Right atrium auricular region (tissue), 2 donors: ENCODE measurements around the gene MYCN. TPM values are rescaled to one million over a fixed set of nuclear protein-coding genes. Genes with fewer than 3 reads are reported as not detected.

Source experiments
- DNase-seq: peaks from one replicate; pipeline ENCODE4 v3.0.0-alpha.2; 2019; ENCODE audit warnings: low spot score
- H3K27ac ChIP-seq, 2 donors: fragments of 200-600 bp; sonication (generic); 1 replicate in 1 of 2; 2 replicates in 1 of 2; pipeline ENCODE4 v1.5.1; 2016 to 2019
- H3K27me3 ChIP-seq, 2 donors: fragments of 200-600 bp; sonication (generic); one replicate each; pipeline versions ENCODE4 v1.5.1 to v1.6.0; 2017 to 2019
- H3K36me3 ChIP-seq: fragments of 200-600 bp; sonication (generic); one replicate; pipeline ENCODE4 v1.5.1; 2016
- H3K4me1 ChIP-seq, 2 donors: fragments of 200-600 bp; sonication (generic); one replicate each; pipeline versions ENCODE4 v1.5.1 to v1.6.0; 2017 to 2019
- H3K4me3 ChIP-seq, 2 donors: fragments of 200-600 bp; sonication (generic); 1 replicate in 1 of 2; 2 replicates in 1 of 2; pipeline ENCODE4 v1.5.1; 2017 to 2019; ENCODE audit warnings: mild to moderate bottlenecking in 1 of 2, moderate library complexity in 1 of 2
- H3K9me3 ChIP-seq, 2 donors: fragments of 200-600 bp; sonication (generic); one replicate each; pipeline ENCODE4 v1.5.1; 2019
- CTCF ChIP-seq, 2 donors: fragments of 200-600 bp; sonication (generic); IDR thresholded peaks; one replicate each; pipeline ENCODE4 v1.5.1; 2019; ENCODE audit warnings: antibody characterized with exemption in 2 of 2
- total RNA-seq, 2 donors: library from RNA; depleted of rRNA; stranded (reverse); fragments of >200 nt; gene quantifications; one replicate each; pipeline ENCODE4 v1.1.0, GENCODE V29; 2016

Gene MYCN
- total RNA-seq, 2 donors from 2014 or later: 0.30 to 0.63 TPM

DNA sequence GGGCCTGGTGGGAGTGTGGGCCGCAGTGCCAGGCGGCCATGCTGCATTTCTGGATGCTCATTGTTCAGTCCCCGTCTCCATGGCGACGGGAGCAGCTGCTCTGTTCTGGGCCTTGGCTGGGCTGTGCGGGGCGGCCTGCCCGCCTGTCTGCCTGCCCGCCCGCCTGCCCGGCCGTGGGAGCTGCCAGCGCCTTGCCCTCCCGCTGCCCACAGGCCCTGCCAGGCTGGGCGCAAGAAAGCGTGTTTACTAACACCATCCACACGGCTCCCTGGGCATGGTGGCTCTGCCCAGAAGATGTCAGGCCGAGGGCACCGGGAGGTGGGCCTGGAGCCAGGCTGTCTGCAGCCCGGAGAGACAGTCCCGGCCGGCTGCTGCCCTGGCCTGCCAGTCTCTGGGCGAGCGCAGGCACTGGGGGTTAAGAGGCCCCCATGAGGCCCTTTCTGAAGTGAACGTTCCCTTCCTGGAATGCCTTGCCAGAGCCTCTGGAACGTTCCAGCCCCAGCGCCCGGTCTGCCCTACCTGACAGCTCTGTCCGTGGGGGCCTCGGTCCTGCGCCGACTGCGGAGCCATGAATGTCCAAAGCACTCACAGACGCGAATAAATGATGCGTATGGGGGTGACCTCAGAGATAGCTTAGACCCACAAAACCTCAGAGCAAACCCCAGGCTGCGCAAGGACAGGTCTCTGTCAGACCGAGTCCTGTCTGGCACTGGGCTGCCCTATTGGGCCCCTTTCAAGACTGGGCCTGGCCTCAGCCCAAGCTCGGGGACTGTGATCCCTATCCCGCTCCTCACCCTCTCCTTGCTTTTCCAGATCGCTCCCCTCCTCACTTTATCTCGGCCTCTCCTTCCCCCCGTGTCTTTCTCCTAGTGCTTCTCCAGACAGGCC, 44.3 kb downstream of the MYCN start:
- H3K27ac ChIP-seq: no peak overlapping the region
- H3K4me3 ChIP-seq: no peak overlapping the region
- no peak for TF ChIP-seq CTCF (IDR thresholded peaks at IDR 0.05)

DNA sequence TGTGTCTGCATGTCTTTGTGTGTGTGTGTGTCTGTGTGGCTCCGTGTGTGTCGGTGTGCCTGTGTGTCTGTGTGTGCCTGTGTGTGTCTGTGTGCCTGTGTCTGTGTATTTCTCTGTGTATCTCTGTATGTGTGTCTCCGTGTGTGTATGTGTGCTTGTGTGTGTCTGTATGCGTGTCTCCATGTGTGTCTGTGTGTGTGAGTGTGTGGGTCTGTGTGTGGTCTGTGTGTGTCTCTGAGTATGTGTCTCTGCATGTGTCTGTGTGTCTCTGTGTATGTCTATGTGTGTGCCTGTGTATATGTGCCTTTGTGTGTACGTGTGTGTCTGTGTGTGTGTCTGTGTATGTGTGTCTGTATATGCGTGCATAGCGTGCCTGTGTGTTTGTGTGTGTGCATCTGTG, 45.2 kb downstream of the MYCN start:
- H3K27me3 ChIP-seq: no peaks in the 10 kb centered on the region
- H3K4me1 ChIP-seq: no peaks in the 10 kb centered on the region
- no peak for DNase-seq
- no peak overlapping the region for H3K4me3 ChIP-seq
- H3K36me3 ChIP-seq: no peaks in the 10 kb centered on the region
- H3K27ac ChIP-seq: no peak overlapping the region
- no peaks in the 10 kb centered on the region for H3K9me3 ChIP-seq
- no peak for TF ChIP-seq CTCF (IDR thresholded peaks at IDR 0.05)

More for the DNA sequence above, 44.3 kb downstream of the MYCN start:
- no peaks in the 10 kb centered on the region for H3K9me3 ChIP-seq
- no peaks in the 10 kb centered on the region for H3K4me1 ChIP-seq
- no peak for DNase-seq
- no peaks in the 10 kb centered on the region for H3K36me3 ChIP-seq
- H3K27me3 ChIP-seq: no peaks in the 10 kb centered on the region

- Histone ChIP-seq H3K27me3 (no peaks in the 10 kb centered on the region), H3K4me3 (no peak overlapping the region), H3K27ac (no peak overlapping the region), H3K36me3 (no peaks in the 10 kb centered on the region), H3K9me3 (no peaks in the 10 kb centered on the region), H3K4me1 (no peaks in the 10 kb centered on the region)
- TF ChIP-seq CTCF (IDR thresholded peaks at IDR 0.05): no peak
- DNase-seq: no peak
Observed at GRCh38 chr2:15986068-15986560, 45.8 kb downstream of the MYCN start.

GRCh38 chr2:15986644-15987043, 46.3 kb downstream of the MYCN start:
- Histone ChIP-seq H3K4me3 (no peak overlapping the region), H3K27ac (no peak overlapping the region), H3K27me3 (no peaks in the 10 kb centered on the region), H3K36me3 (no peaks in the 10 kb centered on the region), H3K9me3 (no peaks in the 10 kb centered on the region), H3K4me1 (no peaks in the 10 kb centered on the region)
- DNase-seq: no peak
- no peak for TF ChIP-seq CTCF (IDR thresholded peaks at IDR 0.05)

DNA sequence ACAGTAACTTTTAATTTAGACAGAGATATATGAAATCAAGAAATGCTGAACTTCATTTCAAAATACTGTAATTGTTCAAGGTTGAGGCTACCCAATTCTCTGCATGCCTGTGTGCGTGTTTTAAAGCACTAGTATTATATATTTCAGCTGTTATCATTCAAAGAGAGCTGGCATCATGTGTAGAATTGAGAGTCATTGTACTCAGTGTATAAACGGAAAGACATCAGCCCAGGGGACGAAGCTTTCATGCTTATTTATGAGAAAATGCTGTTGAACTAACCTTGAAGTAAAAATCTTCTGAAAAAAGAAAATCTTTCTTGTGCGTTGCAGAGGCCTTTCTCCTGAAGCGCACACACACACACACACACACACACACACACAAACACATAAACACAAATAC, 48.4 kb downstream of the MYCN start:
- Histone ChIP-seq H3K9me3 (no peaks in the 10 kb centered on the region), H3K27me3 (no peaks in the 10 kb centered on the region), H3K27ac (no peak overlapping the region), H3K4me1 (no peaks in the 10 kb centered on the region), H3K4me3 (no peak overlapping the region), H3K36me3 (no peaks in the 10 kb centered on the region)
- TF ChIP-seq CTCF (IDR thresholded peaks at IDR 0.05): no peak
- DNase-seq: no peak
